MCF 10A (cell line): ENCODE data around the gene ANTKMT. TPM values are rescaled to one million over a fixed set of nuclear protein-coding genes. Genes with fewer than 3 reads are reported as not detected.

ENCODE experiments used
- BruUV-seq: library from RNA; stranded (reverse); fragments of 400-500 nt; replicated peaks from 2 replicates; lab custom pipeline; 2021; lab: Mats Ljungman, UMichigan
- CTCF ChIA-PET: fragments of 300-600 bp; sonication (Branson Sonifier 250); formaldehyde crosslinking; extraction: SDS; loops from one replicate; lab custom pipeline; 2021; ENCODE audit warnings: antibody characterized with exemption, inconsistent platforms; lab: Yijun Ruan, JAX
- POLR2A ChIA-PET: fragments of 300-600, 350-650 bp; sonication (Branson Sonifier 250); formaldehyde crosslinking; extraction: SDS; loops from one replicate; lab custom pipeline; 2020; ENCODE audit warnings: antibody characterized with exemption, inconsistent platforms; lab: Yijun Ruan, JAX
- DNase-seq: peaks from one replicate; pipeline ENCODE4 v3.0.0-alpha.2; 2018; ENCODE audit not compliant: unreplicated experiment
- H3K27ac Mint-ChIP-seq: one replicate; pipeline ENCODE4 v1.8.0; 2022; ENCODE audit warnings: mild to moderate bottlenecking, low read depth, mixed read lengths; ENCODE audit not compliant: unreplicated experiment
- H3K27me3 Mint-ChIP-seq: one replicate; pipeline ENCODE4 v1.8.0; 2022; ENCODE audit warnings: mixed read lengths; ENCODE audit not compliant: insufficient read depth, unreplicated experiment
- H3K36me3 Mint-ChIP-seq: one replicate; pipeline ENCODE4 v1.8.0; 2022; ENCODE audit warnings: mild to moderate bottlenecking, moderate library complexity, mixed read lengths; ENCODE audit not compliant: insufficient read depth, unreplicated experiment
- H3K4me1 Mint-ChIP-seq: one replicate; pipeline ENCODE4 v1.8.0; 2022; ENCODE audit warnings: mixed read lengths; ENCODE audit not compliant: insufficient read depth, unreplicated experiment
- H3K4me3 Mint-ChIP-seq: one replicate; pipeline ENCODE4 v1.8.0; 2022; ENCODE audit warnings: mild to moderate bottlenecking, moderate library complexity, mixed read lengths; ENCODE audit not compliant: unreplicated experiment
- H3K9me3 Mint-ChIP-seq: one replicate; pipeline ENCODE4 v1.8.0; 2022; ENCODE audit warnings: mixed read lengths; ENCODE audit not compliant: unreplicated experiment
- CTCF ChIP-seq: fragments of 200-600 bp; IDR thresholded peaks from one replicate; pipeline ENCODE4 v1.8.0; 2022; ENCODE audit warnings: antibody characterized with exemption, mild to moderate bottlenecking; ENCODE audit not compliant: unreplicated experiment
- intact Hi-C: fragments of 100-400 bp; cut with micrococcal nuclease; formaldehyde crosslinking; loops from 2 replicates; pipeline ENCODE4 v1.14.1; 2022
- total RNA-seq: library from RNA; stranded (reverse); gene quantifications from 2 replicates; pipeline ENCODE4 v1.2.3, GENCODE V29; 2022

ANTKMT gene
- total RNA-seq, 1 experiment from 2014 or later: 54.7 TPM

DNA sequence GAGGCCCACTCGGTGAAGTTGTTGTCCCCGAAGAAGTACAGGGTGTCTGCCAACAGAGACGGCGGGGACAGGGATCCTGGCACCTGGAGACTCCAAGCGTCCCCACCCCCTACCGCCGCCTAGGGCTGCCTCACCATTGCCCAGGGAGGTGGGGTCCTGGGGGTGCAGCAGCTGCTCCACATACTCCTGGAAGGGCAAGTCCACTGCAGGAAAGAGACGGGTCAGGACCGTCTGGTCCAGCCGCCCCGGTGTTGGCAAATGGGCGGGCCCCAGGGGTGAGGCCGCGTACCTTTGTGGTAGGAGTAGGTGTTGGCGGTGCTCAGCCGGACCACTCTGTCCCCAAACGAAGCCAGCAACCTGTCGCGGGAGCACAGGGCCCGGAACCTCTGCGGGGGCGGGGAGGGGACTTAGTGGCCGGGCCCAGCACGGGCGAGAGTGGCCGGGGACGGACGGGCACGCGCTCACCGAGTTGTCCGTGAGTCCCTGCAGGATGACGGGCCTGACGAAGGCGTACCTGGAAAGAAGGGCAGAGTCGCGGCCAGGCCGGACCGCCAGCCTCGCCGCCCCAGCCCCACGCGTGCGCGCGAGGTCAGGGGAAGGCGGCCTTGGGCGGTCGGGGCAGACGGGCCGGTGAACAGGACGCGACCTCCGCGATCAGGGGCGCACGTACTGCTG is 37.4 kb upstream of the ANTKMT start:
- no peak for TF ChIP-seq CTCF
- peak; percentile 36 for DNase-seq
- intact Hi-C loops: no loop called here
- peak overlapping the region; percentile 61 for H3K27ac Mint-ChIP-seq
- ChIA-PET POLR2A (interaction anchor here (0.7 to 2.9 kb wide), 22 partner anchors 8 to 105 kb away, joined by 3 to 16 read pairs (median 4); partner anchors contain the start of genes ANTKMT, CHTF18, METTL26 and RHBDL1), CTCF (interaction anchor here (0.6 kb wide), 1 partner anchor 31 kb away, joined by 3 read pairs; no protein-coding TSS in a partner anchor)
- peaks cover 61% of the 10 kb centered on the region for H3K36me3 Mint-ChIP-seq
- peaks cover 6% of the 10 kb centered on the region for H3K4me1 Mint-ChIP-seq
- H3K4me3 Mint-ChIP-seq: peak overlapping the region; percentile 76
- H3K27me3 Mint-ChIP-seq: no peaks in the 10 kb centered on the region
- no TSS peak for BruUV-seq
- H3K9me3 Mint-ChIP-seq: no peaks in the 10 kb centered on the region

DNA sequence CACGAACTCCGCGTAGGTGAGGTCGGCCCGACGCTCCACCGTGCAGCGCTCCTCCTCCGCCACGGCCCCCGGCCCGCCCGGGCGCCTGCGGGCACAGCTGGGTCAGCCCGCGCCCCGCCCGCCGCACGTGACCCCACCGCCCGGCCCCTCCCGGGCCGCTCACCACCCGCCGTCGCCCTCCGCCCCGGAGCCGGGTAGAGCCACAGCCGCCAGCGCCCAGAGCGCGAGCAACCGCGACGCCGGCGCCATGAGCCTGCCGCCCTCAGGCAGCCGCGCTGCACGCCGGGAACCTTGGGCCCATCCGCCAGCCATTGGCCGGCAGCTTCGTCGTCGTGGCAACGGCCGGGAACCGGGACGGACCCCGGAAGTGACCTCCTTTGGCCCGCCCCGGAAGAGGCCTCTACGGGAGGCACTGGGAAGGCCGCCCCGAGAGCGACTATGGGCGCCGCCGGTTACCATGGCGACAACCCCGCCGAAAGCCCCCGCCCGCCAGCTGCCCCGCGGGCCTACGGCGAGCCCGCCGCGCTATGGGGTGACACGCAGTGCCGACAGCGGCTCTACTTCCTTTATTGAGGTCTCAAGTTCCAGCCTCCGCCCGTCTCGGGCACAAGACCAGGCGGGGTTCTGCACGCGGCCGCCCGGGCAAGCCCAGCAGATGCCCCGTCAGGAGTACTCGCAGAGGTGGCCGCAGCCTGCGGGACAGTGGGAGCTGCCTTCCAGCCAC is 36.7 kb upstream of the ANTKMT start, which contains the start of gene JMJD8:
JMJD8 (minus strand) TSS at position 264 of the 724 bp plus-strand sequence; CDS start at position 249, 15 bp downstream.
- no peak for TF ChIP-seq CTCF
- intact Hi-C loops: no loop called here
- peak within 1 kb of the TSS; percentile 61 for H3K27ac Mint-ChIP-seq
- no TSS peak for BruUV-seq
- H3K4me1 Mint-ChIP-seq: peaks cover 6% of the 10 kb centered on the region
- no peaks in the 10 kb centered on the region for H3K9me3 Mint-ChIP-seq
- ChIA-PET CTCF (interaction anchor here (0.8 kb wide), 1 partner anchor 31 kb away, joined by 3 read pairs; the partner anchor contains the start of gene METRN), POLR2A (interaction anchor here (0.6 to 2.9 kb wide), 20 partner anchors 9 to 104 kb away, joined by 3 to 16 read pairs (median 3); partner anchors contain the start of genes ANTKMT, CHTF18, METTL26 and RHBDL1)
- peaks cover 62% of the 10 kb centered on the region for H3K36me3 Mint-ChIP-seq
- H3K27me3 Mint-ChIP-seq: no peaks in the 10 kb centered on the region
- DNase-seq: peak; percentile 95
- H3K4me3 Mint-ChIP-seq: peak within 1 kb of the TSS; percentile 76

DNA sequence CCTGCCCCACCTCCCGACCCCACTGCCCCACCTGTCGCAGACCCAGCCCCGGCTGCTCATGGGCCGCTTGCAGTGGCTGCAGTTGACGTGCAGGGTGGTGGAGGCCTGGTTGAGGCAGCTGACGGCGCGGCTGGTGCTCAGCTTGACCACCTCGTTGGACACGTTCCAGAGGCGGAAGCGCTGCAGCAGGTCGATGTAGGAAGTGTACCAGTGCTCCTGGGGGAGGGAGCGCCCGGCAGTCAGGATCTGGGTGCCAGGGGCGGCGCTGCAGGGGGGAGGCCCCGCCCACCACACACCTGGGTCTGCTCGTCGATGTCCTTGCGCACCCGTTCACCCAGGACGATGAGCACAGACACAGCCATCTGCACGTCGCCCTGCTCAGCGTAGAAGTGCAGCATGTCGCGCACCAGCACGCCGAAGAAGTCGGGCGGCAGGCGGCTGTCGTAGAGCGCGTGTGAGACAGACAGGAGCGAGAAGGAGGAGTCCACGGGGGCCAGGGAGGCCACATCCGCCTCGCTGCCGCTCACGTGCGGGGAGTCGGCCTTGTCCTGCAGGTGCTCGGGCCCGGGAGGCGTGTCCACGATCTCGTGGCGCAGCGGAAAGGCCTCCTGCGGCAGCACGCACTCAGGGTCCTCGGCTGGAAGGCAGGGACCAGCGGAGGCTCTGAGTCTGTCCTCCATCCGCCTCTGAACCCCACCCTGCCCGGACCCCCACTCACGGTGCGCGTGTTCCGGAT is 35.8 kb upstream of the ANTKMT start:
- H3K27me3 Mint-ChIP-seq: no peaks in the 10 kb centered on the region
- DNase-seq: no peak
- CTCF ChIA-PET: interaction anchor here (0.6 to 0.8 kb wide), 3 partner anchors 9 to 83 kb away, joined by 3 read pairs; partner anchors contain the start of gene METRN
- BruUV-seq: no TSS peak
- H3K27ac Mint-ChIP-seq: peak overlapping the region; percentile 61
- H3K9me3 Mint-ChIP-seq: no peaks in the 10 kb centered on the region
- peaks cover 6% of the 10 kb centered on the region for H3K4me1 Mint-ChIP-seq
- peaks cover 64% of the 10 kb centered on the region for H3K36me3 Mint-ChIP-seq
- POLR2A ChIA-PET: interaction anchor here (0.6 to 2.9 kb wide), 11 partner anchors 8 to 92 kb away, joined by 3 to 16 read pairs (median 8); partner anchors contain the start of genes METTL26, RHBDL1 and WDR90
- no peak for TF ChIP-seq CTCF
- intact Hi-C loops: no loop called here
- H3K4me3 Mint-ChIP-seq: peak overlapping the region; percentile 76
